Gastrocnemius medialis (tissue), 4 donors: ENCODE measurements around the gene MAML1. TPM values are rescaled to one million over a fixed set of nuclear protein-coding genes. Genes with fewer than 3 reads are reported as not detected.
"Not testable (repeated sequence)": the region's sequence is repeated elsewhere in the genome, so short reads cannot be mapped to it uniquely, and the experiment has no call there.

Experiments used
- ATAC-seq, 2 donors: fragments of 150-250 bp; one replicate each; pipeline ENCODE4 v1.9.1; 2016
- DNase-seq, 2 donors: peaks; one replicate each; pipeline ENCODE4 v3.0.0-alpha.2; 2019
- H3K27ac ChIP-seq, 4 donors: fragments of 200-600 bp; sonication (generic); 1 replicate in 1 of 4; 2 replicates in 3 of 4; pipeline ENCODE4 v1.5.1; 2016 to 2018; ENCODE audit warnings: mild to moderate bottlenecking in 2 of 4, moderate library complexity in 1 of 4
- H3K27me3 ChIP-seq, 3 donors: fragments of 200-600 bp; sonication (generic) in 2 of 3; 1 replicate in 1 of 3; 2 replicates in 2 of 3; pipeline versions ENCODE4 v1.5.1 to v1.6.0; 2016 to 2019; ENCODE audit warnings: mild to moderate bottlenecking in 1 of 3, moderate library complexity in 1 of 3
- H3K36me3 ChIP-seq, 2 donors: fragments of 200-600 bp; sonication (generic) in 1 of 2; one replicate each; pipeline ENCODE4 v1.5.1; 2017 to 2018
- H3K4me1 ChIP-seq, 2 donors: fragments of 200-600 bp; sonication (generic) in 1 of 2; one replicate each; pipeline ENCODE4 v1.5.1; 2016 to 2017; ENCODE audit warnings: mild to moderate bottlenecking in 2 of 2
- H3K4me3 ChIP-seq, 4 donors: fragments of 200-600 bp; sonication (generic) in 3 of 4; 1 replicate in 1 of 4; 2 replicates in 3 of 4; pipeline ENCODE4 v1.5.1; 2016 to 2019; ENCODE audit warnings: mild to moderate bottlenecking in 2 of 4
- H3K9me3 ChIP-seq, 3 donors: fragments of 200-600 bp; sonication (generic) in 2 of 3; 1 replicate in 1 of 3; 2 replicates in 2 of 3; pipeline ENCODE4 v1.5.1; 2016 to 2019
- POLR2A ChIP-seq, 2 donors: fragments of 450-650 bp; IDR thresholded peaks; one replicate each; pipeline ENCODE4 v1.6.1; 2017; ENCODE audit warnings: antibody characterized with exemption in 2 of 2, mild to moderate bottlenecking in 2 of 2, moderate library complexity in 2 of 2
- in situ Hi-C, 4 donors: fragments of 200-750 bp; cut with MboI; loops; one replicate each; pipeline versions ENCODE4 v1.15.0 to v1.8.0; 2017; ENCODE audit warnings: low sequenced_read_pairs in 4 of 4
- intact Hi-C: fragments of 100-400 bp; cut with DNase I; formaldehyde crosslinking; loops from one replicate; pipeline ENCODE4 v1.15.1; 2023; ENCODE audit warnings: low total_unique reads
- total RNA-seq, 4 donors: library from RNA; depleted of rRNA; stranded (reverse); fragments of >200 nt; gene quantifications; one replicate each; pipeline versions ENCODE4 v1.1.0 to v1.2.3, GENCODE V29; 2016
- TF ChIP-seq, protein P1 (sequence below), 5 experiments: fragments of 450-650 bp in 3 of 5; fragments of 200-600 bp in 2 of 5; sonication (generic) in 2 of 5; IDR thresholded peaks in 4 of 5; conservative IDR thresholded peaks in 1 of 5; 1 replicate in 4 of 5; 2 replicates in 1 of 5; pipeline ENCODE4 v1.5.1; 2016 to 2019; ENCODE audit warnings: antibody characterized with exemption in 5 of 5, mild to moderate bottlenecking in 3 of 5, moderate library complexity in 3 of 5

MAML1 gene
- total RNA-seq, 4 donors from 2014 or later: 14.4 to 16.3 (median 15.1) TPM

DNA sequence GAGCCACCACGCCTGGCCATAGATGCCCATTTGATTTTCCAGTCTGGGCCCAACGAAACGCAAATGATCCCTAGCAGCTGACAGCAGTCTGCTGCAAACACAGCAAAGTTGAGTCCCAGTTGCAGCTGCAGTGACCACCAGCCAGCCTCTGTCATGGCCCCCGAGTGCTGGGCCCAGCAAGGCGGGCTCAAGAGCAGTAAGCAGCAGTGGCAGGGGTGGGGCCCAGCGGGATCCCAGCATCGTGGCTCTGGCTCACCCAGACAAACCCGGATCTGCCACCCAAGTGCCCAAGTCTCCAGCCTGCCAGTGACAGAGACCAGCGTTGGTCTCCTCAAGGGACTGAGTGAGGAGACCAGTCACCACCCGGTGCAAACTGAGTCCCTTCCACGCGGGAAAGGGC is 54.2 kb downstream of the MAML1 start:
- TF ChIP-seq, protein P1, sequence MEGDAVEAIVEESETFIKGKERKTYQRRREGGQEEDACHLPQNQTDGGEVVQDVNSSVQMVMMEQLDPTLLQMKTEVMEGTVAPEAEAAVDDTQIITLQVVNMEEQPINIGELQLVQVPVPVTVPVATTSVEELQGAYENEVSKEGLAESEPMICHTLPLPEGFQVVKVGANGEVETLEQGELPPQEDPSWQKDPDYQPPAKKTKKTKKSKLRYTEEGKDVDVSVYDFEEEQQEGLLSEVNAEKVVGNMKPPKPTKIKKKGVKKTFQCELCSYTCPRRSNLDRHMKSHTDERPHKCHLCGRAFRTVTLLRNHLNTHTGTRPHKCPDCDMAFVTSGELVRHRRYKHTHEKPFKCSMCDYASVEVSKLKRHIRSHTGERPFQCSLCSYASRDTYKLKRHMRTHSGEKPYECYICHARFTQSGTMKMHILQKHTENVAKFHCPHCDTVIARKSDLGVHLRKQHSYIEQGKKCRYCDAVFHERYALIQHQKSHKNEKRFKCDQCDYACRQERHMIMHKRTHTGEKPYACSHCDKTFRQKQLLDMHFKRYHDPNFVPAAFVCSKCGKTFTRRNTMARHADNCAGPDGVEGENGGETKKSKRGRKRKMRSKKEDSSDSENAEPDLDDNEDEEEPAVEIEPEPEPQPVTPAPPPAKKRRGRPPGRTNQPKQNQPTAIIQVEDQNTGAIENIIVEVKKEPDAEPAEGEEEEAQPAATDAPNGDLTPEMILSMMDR (IDR thresholded peaks at IDR 0.05 in 4 of 5, conservative IDR thresholded peaks at IDR 0.05 in 1 of 5): no peak
- TF ChIP-seq POLR2A (IDR thresholded peaks at IDR 0.05): no peak
- Histone ChIP-seq H3K36me3 (no peaks in the 10 kb centered on the region), H3K27me3 (no peaks in the 10 kb centered on the region), H3K4me1 (peaks cover 0 to 2% of the 10 kb centered on the region in 2 donors), H3K9me3 (no peaks in the 10 kb centered on the region), H3K27ac (no peak overlapping the region), H3K4me3 (no peak overlapping the region)
- DNase-seq: no peak
- intact Hi-C loops (no loop called here), in situ Hi-C loops (no loop called here)
- no peak for ATAC-seq

DNA sequence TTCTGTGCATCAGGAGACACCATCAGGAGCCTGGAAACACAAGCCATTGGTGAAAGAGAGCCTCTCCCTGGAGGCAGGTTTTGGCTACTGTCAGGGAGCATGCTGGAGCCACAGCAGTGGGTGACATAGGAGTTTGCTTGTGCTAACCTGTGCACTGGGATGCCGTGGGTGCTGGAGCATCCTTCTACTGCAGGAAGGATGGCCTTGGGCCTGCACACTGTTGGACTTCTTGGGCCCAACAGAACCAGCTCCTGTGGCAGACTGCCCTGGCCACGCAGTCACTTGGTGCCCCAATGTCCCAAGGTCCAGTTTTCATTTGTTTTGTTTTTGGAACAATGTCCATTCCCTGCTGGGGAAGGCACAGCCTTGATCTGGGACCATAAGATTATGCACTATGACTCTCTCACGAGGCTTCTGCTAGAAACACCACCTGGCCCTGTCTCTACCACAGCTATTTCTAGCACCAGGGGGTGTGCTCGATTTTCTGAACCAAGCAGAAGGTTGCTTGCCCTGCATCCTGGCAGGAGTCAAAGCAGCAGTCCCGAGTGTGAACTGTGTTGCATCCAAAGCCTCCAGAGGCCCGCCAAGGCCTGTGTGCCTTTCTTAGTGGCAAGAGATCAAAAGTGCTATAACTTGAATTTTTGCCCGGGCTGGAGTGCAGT is 55.7 kb downstream of the MAML1 start:
- Histone ChIP-seq H3K27ac (no peak overlapping the region), H3K4me1 (peaks cover 0 to 3% of the 10 kb centered on the region in 2 donors), H3K27me3 (no peaks in the 10 kb centered on the region), H3K4me3 (no peak overlapping the region), H3K9me3 (no peaks in the 10 kb centered on the region), H3K36me3 (no peaks in the 10 kb centered on the region)
- intact Hi-C loops (no loop called here), in situ Hi-C loops (no loop called here)
- DNase-seq (no peak), ATAC-seq (no peak)
- TF ChIP-seq POLR2A (IDR thresholded peaks at IDR 0.05): no peak
- TF ChIP-seq, protein P1 (IDR thresholded peaks at IDR 0.05 in 4 of 5, conservative IDR thresholded peaks at IDR 0.05 in 1 of 5): no peak

DNA sequence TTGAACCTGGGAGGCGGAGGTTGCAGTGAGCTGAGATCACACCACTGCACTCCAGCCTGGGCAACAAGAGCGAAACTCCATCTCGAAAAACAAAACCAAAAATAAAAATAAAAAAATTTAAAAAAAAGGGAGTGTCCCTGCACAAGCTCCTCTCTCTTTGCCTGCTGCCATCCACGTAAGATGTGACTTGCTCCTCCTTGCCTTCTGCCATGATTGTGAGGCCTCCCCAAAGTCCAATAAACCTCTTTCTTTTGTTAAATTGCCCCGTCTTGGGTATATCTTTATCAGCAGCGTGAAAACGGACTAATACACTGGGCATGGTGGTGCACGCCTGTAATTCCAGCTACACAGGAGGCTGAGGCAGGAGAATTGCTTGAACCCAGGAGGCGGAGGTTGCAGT is 56.7 kb downstream of the MAML1 start:
- in situ Hi-C loops, H3K4me1 ChIP-seq, H3K9me3 ChIP-seq, H3K36me3 ChIP-seq, ATAC-seq, H3K27me3 ChIP-seq, DNase-seq, H3K27ac ChIP-seq, intact Hi-C loops, H3K4me3 ChIP-seq: not testable (repeated sequence)

DNA sequence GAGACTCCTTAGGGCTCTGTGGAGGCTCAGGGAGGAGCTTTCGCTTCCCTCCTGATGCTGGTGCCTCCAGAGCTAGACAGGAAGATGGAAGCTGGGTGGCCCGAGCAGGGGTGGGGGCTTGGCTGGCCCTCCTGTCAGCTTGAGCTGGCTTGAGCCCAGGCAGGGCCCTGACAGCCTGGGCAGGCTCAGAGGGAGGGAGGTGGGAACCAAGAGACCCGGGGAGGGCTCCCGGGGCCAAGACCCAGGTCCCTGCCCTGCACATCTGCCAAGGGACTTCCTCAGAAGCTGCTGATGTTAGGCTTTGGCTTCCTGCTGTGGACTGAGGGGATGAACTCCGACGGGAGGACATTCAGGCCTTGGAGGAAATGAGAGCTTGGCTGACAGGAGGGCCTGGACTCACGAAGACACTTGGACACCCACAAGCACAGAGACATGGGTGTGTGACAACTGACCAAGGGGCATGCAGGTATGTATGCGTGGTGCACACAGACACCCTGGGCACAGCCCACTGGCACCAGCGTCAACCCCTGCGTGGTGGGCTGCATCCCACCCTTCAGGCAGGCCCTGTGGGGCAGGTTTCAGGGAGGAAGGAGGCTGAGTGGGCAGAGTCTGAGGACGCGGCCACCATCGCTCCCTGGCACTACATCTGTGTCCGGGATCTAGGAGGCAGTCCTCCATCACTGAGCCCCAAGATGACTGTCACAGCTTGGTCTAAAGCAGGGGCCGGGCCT is 59.4 kb downstream of the MAML1 start:
- H3K27ac ChIP-seq: peak overlapping the region in 3 of 4 donors; percentile 55 to 58 (median 57)
- intact Hi-C loops: no loop called here
- TF ChIP-seq, protein P1 (IDR thresholded peaks at IDR 0.05 in 4 of 5, conservative IDR thresholded peaks at IDR 0.05 in 1 of 5): no peak
- TF ChIP-seq POLR2A (IDR thresholded peaks at IDR 0.05): no peak
- DNase-seq (peak in 1 of 2 donors; percentile 34), ATAC-seq (no peak)
- H3K4me3 ChIP-seq: no peak overlapping the region
- H3K4me1 ChIP-seq: peaks cover 17 to 22% of the 10 kb centered on the region in 2 donors
- H3K9me3 ChIP-seq: no peaks in the 10 kb centered on the region
- in situ Hi-C loops: no loop called here
- no peaks in the 10 kb centered on the region for H3K27me3 ChIP-seq
- no peaks in the 10 kb centered on the region for H3K36me3 ChIP-seq

DNA sequence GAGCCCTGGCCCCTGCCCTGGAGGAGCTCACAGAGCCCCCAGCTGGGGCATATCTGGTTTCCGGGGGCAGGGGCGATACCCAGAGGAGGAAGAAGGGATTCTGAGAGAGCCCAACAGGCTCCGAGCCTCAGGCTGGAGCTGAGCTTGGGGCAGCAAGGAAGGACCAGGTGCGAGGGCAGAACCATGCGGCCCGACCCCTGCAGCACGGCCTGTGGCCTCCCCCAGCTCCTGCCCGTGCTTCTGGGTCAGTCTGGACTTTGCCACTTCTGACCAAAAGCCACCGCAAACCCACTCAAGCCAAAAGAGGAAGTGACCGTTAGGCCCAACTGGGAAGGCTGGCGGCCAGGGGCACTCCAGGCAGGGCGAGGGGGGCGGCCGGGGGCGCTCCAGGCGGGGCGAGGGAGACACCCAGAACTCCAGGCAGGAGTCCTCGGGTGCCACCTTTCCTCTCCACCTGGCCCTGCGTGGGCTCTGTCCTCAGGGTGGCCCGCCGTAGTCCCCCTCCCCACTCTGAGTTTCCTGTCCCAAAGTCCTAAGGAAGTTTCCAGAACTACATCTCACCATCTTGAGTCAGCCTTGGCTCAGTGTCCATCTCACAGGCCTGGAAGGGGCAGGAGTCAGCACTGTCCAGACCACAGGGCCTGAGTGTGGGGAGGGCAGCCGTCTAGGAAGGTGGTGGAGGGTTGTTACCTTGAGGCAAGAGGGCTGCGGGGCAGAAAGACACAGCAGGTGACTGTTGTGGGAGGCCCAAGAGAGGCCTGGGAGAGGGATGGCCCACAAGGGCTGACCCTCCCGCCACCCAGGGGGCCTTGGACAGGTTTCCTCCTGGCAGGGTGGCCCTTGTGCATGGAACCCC is 60.2 kb downstream of the MAML1 start:
- Histone ChIP-seq H3K9me3 (no peaks in the 10 kb centered on the region), H3K27ac (peak overlapping the region in 3 of 4 donors; percentile 55 to 58 (median 57)), H3K4me3 (no peak overlapping the region), H3K27me3 (no peaks in the 10 kb centered on the region), H3K4me1 (peaks cover 17 to 22% of the 10 kb centered on the region in 2 donors), H3K36me3 (peaks cover 0 to under 1% of the 10 kb centered on the region in 2 donors)
- intact Hi-C loops (no loop called here), in situ Hi-C loops (no loop called here)
- TF ChIP-seq, protein P1 (IDR thresholded peaks at IDR 0.05 in 4 of 5, conservative IDR thresholded peaks at IDR 0.05 in 1 of 5): no peak
- TF ChIP-seq POLR2A (IDR thresholded peaks at IDR 0.05): no peak
- no peak for ATAC-seq
- DNase-seq: no peak
